HCT116 (cell line): ENCODE results near the gene GRIA4. TPM values are rescaled to one million over a fixed set of nuclear protein-coding genes. Genes with fewer than 3 reads are reported as not detected.

Experiments used
- ATAC-seq: fragments of 200-7000 bp; cut with Tn5 transposase; 2 replicates; pipeline ENCODE4 v1.9.1; 2020; ENCODE audit warnings: mild to moderate bottlenecking, moderate library complexity
- BruUV-seq: library from RNA; stranded (reverse); fragments of 400-500 nt; replicated peaks from 2 replicates; lab custom pipeline; 2021; lab: Mats Ljungman, UMichigan
- CTCF ChIA-PET: fragments of 300-600 bp; sonication (Branson Sonifier 250); formaldehyde crosslinking; loops from one replicate; lab custom pipeline; 2021; ENCODE audit warnings: antibody characterized with exemption; lab: Charles Lee
- POLR2A ChIA-PET: fragments of 300-600, 350-600 bp; sonication (Branson Sonifier 250); formaldehyde crosslinking; loops from one replicate; lab custom pipeline; 2021; ENCODE audit warnings: antibody characterized with exemption; lab: Charles Lee
- RAD21 ChIA-PET, 2 experiments: fragments of 300-600 bp; sonication (Branson Sonifier 250); formaldehyde crosslinking; loops; one replicate each; lab custom pipeline; 2023; ENCODE audit warnings: low total read pairs in 2 of 2; ENCODE audit not compliant: uncharacterized antibody in 2 of 2, unreplicated experiment in 2 of 2, low non-redundant PET in 1 of 2; lab: Charles Lee
- DNase-seq: peaks from one replicate; pipeline ENCODE4 v3.0.0-alpha.2; 2010; ENCODE audit warnings: low read depth, low spot score
- H2AFZ ChIP-seq: fragments of 200-600 bp; shearing (Covaris generic), sonication (generic); 2 replicates; pipeline ENCODE4 v1.6.1; 2017; ENCODE audit warnings: low read depth, mixed run types, mixed read lengths, antibody characterized with exemption, low read length; ENCODE audit not compliant: poor library complexity, severe bottlenecking
- H3K27ac ChIP-seq: 2 replicates; pipeline ENCODE4 v1.5.1; 2012; ENCODE audit warnings: low read depth, low read length
- H3K27me3 ChIP-seq: fragments of 200-600 bp; sonication (generic); 2 replicates; pipeline ENCODE4 v1.6.1; 2016; ENCODE audit warnings: mixed run types, low read length, mixed read lengths; ENCODE audit not compliant: insufficient read depth
- H3K36me3 ChIP-seq, 2 experiments: fragments of 200-500 bp in 1 of 2; fragments of 200-600 bp in 1 of 2; sonication (Bioruptor generic) in 1 of 2; sonication (generic) in 1 of 2; 2 replicates each; pipeline versions ENCODE4 v1.5.1 to v1.6.1; 2014 to 2016; ENCODE audit warnings: low read length in 2 of 2, inconsistent platforms in 1 of 2, mixed read lengths in 1 of 2, mixed run types in 1 of 2; ENCODE audit not compliant: insufficient read depth in 2 of 2, control insufficient read depth in 1 of 2
- H3K4me1 ChIP-seq, 2 experiments: fragments of 200-600 bp in 1 of 2; sonication (generic) in 1 of 2; 2 replicates each; pipeline versions ENCODE4 v1.5.1 to v1.6.1; 2012 to 2017; ENCODE audit warnings: low read length in 2 of 2, inconsistent platforms in 1 of 2, mild to moderate bottlenecking in 1 of 2, mixed read lengths in 1 of 2, mixed run types in 1 of 2, moderate library complexity in 1 of 2; ENCODE audit not compliant: insufficient read depth in 2 of 2, control insufficient read depth in 1 of 2
- H3K4me2 ChIP-seq: fragments of 200-600 bp; sonication (generic); 2 replicates; pipeline ENCODE4 v1.6.1; 2017; ENCODE audit warnings: mixed run types, low read length, mixed read lengths
- H3K4me3 ChIP-seq, 2 experiments: fragments of 200-600 bp in 1 of 2; sonication (generic) in 1 of 2; replicated peaks in 1 of 2; 2 replicates each; pipeline ENCODE4 v1.5.1; 2011 to 2016; ENCODE audit warnings: low read length in 2 of 2, control low read depth in 1 of 2, low read depth in 1 of 2, mild to moderate bottlenecking in 1 of 2, mixed read lengths in 1 of 2, mixed run types in 1 of 2
- H3K79me2 ChIP-seq: fragments of 200-600 bp; sonication (generic); 2 replicates; pipeline ENCODE4 v1.6.1; 2017; ENCODE audit warnings: mild to moderate bottlenecking, mixed run types, low read length, moderate library complexity, mixed read lengths; ENCODE audit not compliant: insufficient read depth
- H3K9ac ChIP-seq: fragments of 200-600 bp; sonication (generic); 2 replicates; pipeline ENCODE4 v1.6.1; 2016; ENCODE audit warnings: low read length, mixed read lengths
- H3K9me2 ChIP-seq: fragments of 200-600 bp; sonication (generic), shearing (Covaris generic); 2 replicates; pipeline ENCODE4 v1.6.1; 2017; ENCODE audit warnings: mixed run types, mild to moderate bottlenecking, moderate library complexity; ENCODE audit not compliant: insufficient read depth
- H3K9me3 ChIP-seq, 2 experiments: fragments of 200-500 bp in 1 of 2; fragments of 200-600 bp in 1 of 2; sonication (Bioruptor generic) in 1 of 2; sonication (generic) in 1 of 2; 2 replicates each; pipeline ENCODE4 v1.6.1; 2014 to 2017; ENCODE audit warnings: low read length in 2 of 2, mixed read lengths in 2 of 2, inconsistent platforms in 1 of 2, low read depth in 1 of 2, mild to moderate bottlenecking in 1 of 2, mixed run types in 1 of 2, moderate library complexity in 1 of 2; ENCODE audit not compliant: control insufficient read depth in 1 of 2, insufficient read depth in 1 of 2
- H4K20me1 ChIP-seq: fragments of 200-600 bp; sonication (generic), shearing (Covaris generic); 2 replicates; pipeline ENCODE4 v1.6.1; 2017; ENCODE audit warnings: mixed run types, mild to moderate bottlenecking, moderate library complexity; ENCODE audit not compliant: insufficient read depth
- CEBPB ChIP-seq: IDR thresholded peaks from 2 replicates; pipeline ENCODE4 v1.6.1; 2012; ENCODE audit warnings: low read depth
- EGR1 ChIP-seq: IDR thresholded peaks from 2 replicates; pipeline ENCODE4 v1.6.1; 2012; ENCODE audit warnings: low read depth
- EZH2phosphoT487 ChIP-seq: fragments of 200-600 bp; IDR thresholded peaks from 2 replicates; pipeline ENCODE4 v1.6.1; 2018; ENCODE audit warnings: antibody characterized with exemption, borderline replicate concordance
- FOSL1 ChIP-seq: IDR thresholded peaks from 2 replicates; pipeline ENCODE4 v1.6.1; 2012; ENCODE audit warnings: low read depth
- JUND ChIP-seq: IDR thresholded peaks from 2 replicates; pipeline ENCODE4 v1.6.1; 2012
- POLR2AphosphoS5 ChIP-seq: IDR thresholded peaks from 2 replicates; pipeline ENCODE4 v1.6.1; 2011; ENCODE audit warnings: mild to moderate bottlenecking, low read depth, low read length, moderate library complexity
- RAD21 ChIP-seq: IDR thresholded peaks from 2 replicates; pipeline ENCODE4 v1.6.1; 2012; ENCODE audit warnings: low read depth, mild to moderate bottlenecking
- SIN3A ChIP-seq: IDR thresholded peaks from 2 replicates; pipeline ENCODE4 v1.6.1; 2012; ENCODE audit warnings: low read depth
- SP1 ChIP-seq: IDR thresholded peaks from 2 replicates; pipeline ENCODE4 v1.6.1; 2012; ENCODE audit warnings: low read depth
- TCF7L2 ChIP-seq: IDR thresholded peaks from 2 replicates; pipeline ENCODE4 v1.7.0; 2011; ENCODE audit warnings: borderline replicate concordance, inconsistent platforms; ENCODE audit not compliant: insufficient read depth, insufficient read length; ENCODE audit errors: extremely low read depth
- ZNF274 ChIP-seq: fragments of 200-500 bp; sonication (Bioruptor generic); IDR thresholded peaks from 2 replicates; pipeline ENCODE4 v1.6.1; 2014; ENCODE audit warnings: mild to moderate bottlenecking, low read depth, low read length, inconsistent platforms
- intact Hi-C: fragments of 100-400 bp; cut with micrococcal nuclease; formaldehyde crosslinking; loops from 2 replicates; pipeline ENCODE4 v1.10.0; 2022
- total RNA-seq: library from RNA; stranded (reverse); gene quantifications from one replicate; pipeline ENCODE4 v1.2.1, GENCODE V29; 2021; ENCODE audit not compliant: unreplicated experiment
- TF ChIP-seq, protein P1 (sequence below), 3 experiments: fragments of 200-600 bp in 1 of 3; sonication (generic) in 1 of 3; IDR thresholded peaks in 2 of 3; conservative IDR thresholded peaks in 1 of 3; 2 replicates each; pipeline ENCODE4 v1.5.1; 2012 to 2017; ENCODE audit warnings: low read depth in 2 of 3, low read length in 2 of 3, antibody characterized with exemption in 1 of 3, borderline replicate concordance in 1 of 3, control low read depth in 1 of 3, mild to moderate bottlenecking in 1 of 3, mixed read lengths in 1 of 3, mixed run types in 1 of 3, moderate library complexity in 1 of 3; ENCODE audit not compliant: insufficient read depth in 1 of 3

GRIA4 gene
- total RNA-seq, 1 experiment from 2014 or later: not detected

DNA sequence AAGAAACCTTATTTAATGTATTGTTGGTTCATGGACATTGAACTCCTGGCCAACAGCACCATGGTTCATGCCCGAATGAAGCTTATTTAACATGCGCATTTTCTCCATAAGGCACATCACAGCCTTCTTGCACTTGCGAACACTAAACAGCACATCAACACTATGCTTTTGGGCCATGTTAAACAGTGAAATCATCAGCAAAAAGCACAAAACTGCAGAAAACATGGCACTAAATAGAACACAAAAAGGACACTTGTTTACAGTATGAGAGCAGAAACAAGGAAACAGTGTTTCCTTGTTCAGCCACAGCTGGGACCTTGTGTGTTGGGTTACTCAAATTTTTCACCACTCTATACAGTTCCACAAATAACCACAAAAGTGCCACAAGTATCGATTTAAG, 289.9 kb downstream of the GRIA4 start:
- Histone ChIP-seq H3K9ac (no peak overlapping the region), H3K79me2 (no peaks in the 10 kb centered on the region), H3K27ac (no peak overlapping the region), H2AFZ (no peak overlapping the region), H3K9me2 (no peaks in the 10 kb centered on the region), H3K27me3 (no peaks in the 10 kb centered on the region), H3K4me2 (no peak overlapping the region), H3K4me3 (no peak overlapping the region), H3K4me1 (no peaks in the 10 kb centered on the region), H4K20me1 (no peaks in the 10 kb centered on the region), H3K9me3 (no peaks in the 10 kb centered on the region), H3K36me3 (no peaks in the 10 kb centered on the region)
- DNase-seq (no peak), ATAC-seq (no peak)
- no TSS peak for BruUV-seq
- intact Hi-C loops: no loop called here
- ChIA-PET RAD21 (no interaction called here), POLR2A (no interaction called here), CTCF (no interaction called here)
- TF ChIP-seq RAD21 (no peak), TCF7L2 (no peak), SIN3A (no peak), ZNF274 (no peak), EGR1 (no peak)
- TF ChIP-seq, protein P1, sequence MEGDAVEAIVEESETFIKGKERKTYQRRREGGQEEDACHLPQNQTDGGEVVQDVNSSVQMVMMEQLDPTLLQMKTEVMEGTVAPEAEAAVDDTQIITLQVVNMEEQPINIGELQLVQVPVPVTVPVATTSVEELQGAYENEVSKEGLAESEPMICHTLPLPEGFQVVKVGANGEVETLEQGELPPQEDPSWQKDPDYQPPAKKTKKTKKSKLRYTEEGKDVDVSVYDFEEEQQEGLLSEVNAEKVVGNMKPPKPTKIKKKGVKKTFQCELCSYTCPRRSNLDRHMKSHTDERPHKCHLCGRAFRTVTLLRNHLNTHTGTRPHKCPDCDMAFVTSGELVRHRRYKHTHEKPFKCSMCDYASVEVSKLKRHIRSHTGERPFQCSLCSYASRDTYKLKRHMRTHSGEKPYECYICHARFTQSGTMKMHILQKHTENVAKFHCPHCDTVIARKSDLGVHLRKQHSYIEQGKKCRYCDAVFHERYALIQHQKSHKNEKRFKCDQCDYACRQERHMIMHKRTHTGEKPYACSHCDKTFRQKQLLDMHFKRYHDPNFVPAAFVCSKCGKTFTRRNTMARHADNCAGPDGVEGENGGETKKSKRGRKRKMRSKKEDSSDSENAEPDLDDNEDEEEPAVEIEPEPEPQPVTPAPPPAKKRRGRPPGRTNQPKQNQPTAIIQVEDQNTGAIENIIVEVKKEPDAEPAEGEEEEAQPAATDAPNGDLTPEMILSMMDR (IDR thresholded peaks at IDR 0.05 in 2 of 3, conservative IDR thresholded peaks at IDR 0.05 in 1 of 3; ENCODE audit: borderline replicate concordance in 1 of 3, insufficient read depth in 1 of 3, low read depth in 2 of 3, low read length in 2 of 3): no peak

DNA sequence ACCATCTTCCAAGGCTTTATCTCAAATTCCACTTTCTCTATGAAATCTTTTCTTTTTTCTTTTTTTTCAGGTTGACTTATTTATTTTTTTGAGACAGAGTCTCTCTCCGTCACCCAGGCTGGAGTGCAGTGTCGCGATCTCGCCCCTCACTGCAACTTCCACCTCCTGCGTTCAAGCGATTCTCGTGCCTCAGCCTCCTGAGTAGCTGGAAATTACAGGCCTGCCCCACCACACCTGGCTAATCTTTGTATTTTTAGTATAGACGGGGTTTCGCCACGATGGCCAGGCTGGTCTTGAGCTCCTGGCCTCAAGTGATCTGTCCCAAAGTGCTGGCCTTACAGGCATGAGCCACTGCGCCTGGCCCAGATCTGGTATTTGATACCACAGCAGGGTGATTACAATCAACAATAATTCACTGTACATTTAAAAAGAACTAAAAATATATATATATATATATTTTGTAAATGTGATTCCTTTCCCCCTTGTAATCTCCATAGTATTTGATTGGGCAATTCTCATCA, 290.7 kb downstream of the GRIA4 start:
- H3K27me3 ChIP-seq: no peaks in the 10 kb centered on the region
- ATAC-seq (no peak), DNase-seq (no peak)
- no peak overlapping the region for H3K4me2 ChIP-seq
- no peaks in the 10 kb centered on the region for H3K79me2 ChIP-seq
- H2AFZ ChIP-seq: no peak overlapping the region
- H3K9me2 ChIP-seq: no peaks in the 10 kb centered on the region
- no peak overlapping the region for H3K9ac ChIP-seq
- CTCF ChIA-PET: no interaction called here
- TF ChIP-seq SP1 (no peak), TCF7L2 (no peak), EZH2phosphoT487 (no peak), JUND (no peak), SIN3A (no peak), POLR2AphosphoS5 (no peak), CEBPB (no peak), ZNF274 (no peak), FOSL1 (no peak)
- TF ChIP-seq, protein P1 (IDR thresholded peaks at IDR 0.05 in 2 of 3, conservative IDR thresholded peaks at IDR 0.05 in 1 of 3; ENCODE audit: borderline replicate concordance in 1 of 3, insufficient read depth in 1 of 3, low read depth in 2 of 3, low read length in 2 of 3): no peak
- no peaks in the 10 kb centered on the region for H3K36me3 ChIP-seq
- H3K27ac ChIP-seq: no peak overlapping the region
- H3K4me1 ChIP-seq: no peaks in the 10 kb centered on the region
- POLR2A ChIA-PET: no interaction called here
- intact Hi-C loops: no loop called here
- H4K20me1 ChIP-seq: no peaks in the 10 kb centered on the region
- BruUV-seq: no TSS peak
- RAD21 ChIA-PET: no interaction called here
- no peaks in the 10 kb centered on the region for H3K9me3 ChIP-seq
- no peak overlapping the region for H3K4me3 ChIP-seq
